GM12878 (cell line): ENCODE measurements around the gene TSHZ1. TPM values are rescaled to one million over a fixed set of nuclear protein-coding genes. Genes with fewer than 3 reads are reported as not detected.

Source experiments
- ATAC-seq: fragments of 200-7000 bp; cut with Tn5 transposase; 3 replicates; pipeline ENCODE4 v1.9.1; 2020; ENCODE audit warnings: mild to moderate bottlenecking, moderate library complexity
- BruUV-seq: library from RNA; stranded (reverse); fragments of 400-500 nt; replicated peaks from 2 replicates; lab custom pipeline; 2021; lab: Mats Ljungman, UMichigan
- CTCF ChIA-PET: fragments of 300-600 bp; sonication (Branson Sonifier 250); formaldehyde crosslinking; extraction: SDS; loops from one replicate; lab custom pipeline; 2021; ENCODE audit warnings: inconsistent platforms; lab: Yijun Ruan, JAX
- POLR2A ChIA-PET: fragments of 350-600 bp; formaldehyde crosslinking; extraction: SDS; loops from one replicate; lab custom pipeline; 2021; ENCODE audit warnings: inconsistent platforms; lab: Charles Lee
- RAD21 ChIA-PET: fragments of 300-600 bp; sonication (Branson Sonifier 250); formaldehyde crosslinking; loops from one replicate; lab custom pipeline; 2023; ENCODE audit warnings: antibody characterized with exemption; ENCODE audit not compliant: unreplicated experiment; lab: Charles Lee
- SMC1A ChIA-PET: fragments of 300-600 bp; sonication (Branson Sonifier 250); formaldehyde crosslinking; loops from one replicate; lab custom pipeline; 2023; ENCODE audit not compliant: unreplicated experiment, uncharacterized antibody; lab: Charles Lee
- DNase-seq: peaks from one replicate; pipeline ENCODE4 v3.0.0-alpha.2; 2011; ENCODE audit warnings: low read depth, low spot score
- FAIRE-seq: peaks from 3 replicates; lab custom pipeline; 2011; peaks lifted over from hg19 to GRCh38; lab: Jason Lieb, UNC
- H2AFZ ChIP-seq: 2 replicates; pipeline ENCODE4 v1.6.0; 2011; ENCODE audit warnings: low read depth, low read length, control low read depth; ENCODE audit not compliant: control insufficient read depth
- H3K27ac ChIP-seq: 2 replicates; pipeline ENCODE4 v1.5.1; 2011; ENCODE audit warnings: control low read depth; ENCODE audit not compliant: control insufficient read depth, insufficient read depth
- H3K27me3 ChIP-seq, 2 experiments: replicated peaks in 1 of 2; 2 replicates each; pipeline versions ENCODE4 v1.6.0 to v1.6.1; 2011; ENCODE audit warnings: low read length in 1 of 2; ENCODE audit not compliant: control insufficient read depth in 2 of 2, insufficient read depth in 2 of 2
- H3K36me3 ChIP-seq, 2 experiments: 2 replicates each; pipeline ENCODE4 v1.5.1; 2011; ENCODE audit warnings: low read length in 1 of 2; ENCODE audit not compliant: control insufficient read depth in 2 of 2, insufficient read depth in 2 of 2
- H3K4me1 ChIP-seq: 2 replicates; pipeline ENCODE4 v1.6.1; 2011; ENCODE audit warnings: mild to moderate bottlenecking, low read length, moderate library complexity, mixed read lengths; ENCODE audit not compliant: control insufficient read depth, insufficient read depth
- H3K4me2 ChIP-seq: 2 replicates; pipeline ENCODE4 v1.6.0; 2011; ENCODE audit warnings: control low read depth; ENCODE audit not compliant: control insufficient read depth, insufficient read depth
- H3K4me3 ChIP-seq: fragments of 200-600 bp; sonication (generic); 2 replicates; pipeline ENCODE4 v1.5.1; 2016
- H3K79me2 ChIP-seq: 2 replicates; pipeline ENCODE4 v1.6.0; 2011; ENCODE audit warnings: low read length; ENCODE audit not compliant: control insufficient read depth, insufficient read depth
- H3K9ac ChIP-seq: 2 replicates; pipeline ENCODE4 v1.8.0; 2011; ENCODE audit warnings: low read length, control low read depth, mixed read lengths; ENCODE audit not compliant: control insufficient read depth, insufficient read depth
- H3K9me3 ChIP-seq: replicated peaks from 3 replicates; pipeline ENCODE4 v1.5.1; 2011; ENCODE audit warnings: mild to moderate bottlenecking, low read length; ENCODE audit not compliant: control insufficient read depth, insufficient read depth
- H4K20me1 ChIP-seq: 2 replicates; pipeline ENCODE4 v1.6.0; 2011; ENCODE audit not compliant: control insufficient read depth, insufficient read depth
- BCLAF1 ChIP-seq: fragments of 450-650 bp; IDR thresholded peaks from 2 replicates; pipeline ENCODE4 v1.6.1; 2017; ENCODE audit warnings: antibody characterized with exemption, mild to moderate bottlenecking, moderate library complexity
- CHD2 ChIP-seq: IDR thresholded peaks from 2 replicates; pipeline ENCODE4 v1.6.1; 2011; ENCODE audit warnings: low read depth, low read length, improper control_type of control experiment, borderline replicate concordance
- CUX1 ChIP-seq: IDR thresholded peaks from 2 replicates; pipeline ENCODE4 v1.6.1; 2012; ENCODE audit warnings: improper control_type of control experiment, low read depth, low read length; ENCODE audit not compliant: insufficient replicate concordance
- HDAC2 ChIP-seq: fragments of 200-600 bp; sonication (generic); IDR thresholded peaks from 2 replicates; pipeline ENCODE4 v1.6.1; 2017
- HDAC6 ChIP-seq: fragments of 200-600 bp; sonication (generic); IDR thresholded peaks from one replicate; pipeline ENCODE4 v1.8.0; 2017; ENCODE audit warnings: antibody characterized with exemption; ENCODE audit not compliant: unreplicated experiment
- HDGF ChIP-seq: fragments of 450-650 bp; IDR thresholded peaks from 2 replicates; pipeline ENCODE4 v1.6.1; 2016; ENCODE audit warnings: antibody characterized with exemption
- IRF4 ChIP-seq: IDR thresholded peaks from 2 replicates; pipeline ENCODE4 v1.6.1; 2011; ENCODE audit warnings: low read depth, low read length
- POLR2AphosphoS5 ChIP-seq: IDR thresholded peaks from 2 replicates; pipeline ENCODE4 v1.6.1; 2011; ENCODE audit warnings: mild to moderate bottlenecking, low read length, inconsistent platforms
- SP1 ChIP-seq: IDR thresholded peaks from one replicate; pipeline ENCODE4 v1.6.1; 2011; ENCODE audit warnings: low read depth, low read length
- STAT3 ChIP-seq: IDR thresholded peaks from 2 replicates; pipeline ENCODE4 v1.6.1; 2011; ENCODE audit warnings: low read depth, low read length, improper control_type of control experiment
- ZNF217 ChIP-seq: fragments of 450-650 bp; IDR thresholded peaks from 2 replicates; pipeline ENCODE4 v1.6.1; 2017; ENCODE audit warnings: antibody characterized with exemption, mild to moderate bottlenecking
- ZNF24 ChIP-seq: fragments of 450-650 bp; IDR thresholded peaks from 2 replicates; pipeline ENCODE4 v1.6.1; 2017; ENCODE audit warnings: antibody characterized with exemption, mild to moderate bottlenecking
- ZZZ3 ChIP-seq: IDR thresholded peaks from 2 replicates; pipeline ENCODE4 v1.6.1; 2011; ENCODE audit warnings: low read depth; ENCODE audit not compliant: control insufficient read depth, insufficient read length
- WGBS: methylation state at CpG from one replicate; pipeline ENCODE4 v1.1.6; 2016; ENCODE audit warnings: low lambda C conversion rate; ENCODE audit not compliant: insufficient replicate concordance, insufficient coverage; ENCODE audit errors: missing lambda C conversion rate; 5-methylcytosine and 5-hydroxymethylcytosine counted together
- in situ Hi-C: fragments of 300-500 bp; cut with MboI; formaldehyde crosslinking; loops from 9 replicates; pipeline ENCODE4 v1.14.3; 2018; ENCODE audit warnings: mixed read lengths
- intact Hi-C: fragments of 100-400 bp; cut with micrococcal nuclease; formaldehyde crosslinking; loops from one replicate; pipeline ENCODE4 v1.14.2; 2022; ENCODE audit not compliant: unreplicated experiment
- polyA plus RNA-seq, 11 experiments: library from polyadenylated mRNA; depleted of rRNA in 4 of 11; unstranded in 6 of 11; stranded (reverse) in 5 of 11; fragments of >200 nt; fragmentation: Nextera tagmentation in 4 of 11; fragmentation: Illumina TruSeq in 1 of 11; extraction: Ambion mirVana in 4 of 11; extraction: Trizol in 1 of 11; gene quantifications; 1 replicate in 1 of 11; 2 replicates in 10 of 11; pipeline versions ENCODE4 v1.2.1 to v1.2.3, GENCODE V29; 2011 to 2016; ENCODE audit warnings: inconsistent platforms in 2 of 11, missing spikeins in 2 of 11, low read depth in 1 of 11
- total RNA-seq, 4 experiments: library from RNA; depleted of rRNA in 3 of 4; stranded (reverse); fragments of >200 nt in 3 of 4; fragmentation: Illumina TruSeq in 1 of 4; extraction: Trizol in 1 of 4; gene quantifications; 2 replicates each; pipeline versions ENCODE4 v1.2.1 to v1.2.3, GENCODE V29; 2013 to 2021

The TSHZ1 gene
- total and polyA plus RNA-seq, 10 of the 15 experiments (the other 5 are each of a cell fraction or from before 2014, with no cell fraction given): 2.2 to 15.2 (median 5.1) TPM

GRCh38 chr18:75323821-75324585, 113.4 kb downstream of the TSHZ1 start:
- Histone ChIP-seq H3K27me3 (no peaks in the 10 kb centered on the region), H3K79me2 (no peaks in the 10 kb centered on the region), H3K4me1 (no peaks in the 10 kb centered on the region), H3K4me3 (no peak overlapping the region), H3K4me2 (no peak overlapping the region), H4K20me1 (no peaks in the 10 kb centered on the region), H3K27ac (no peak overlapping the region), H3K9ac (no peak overlapping the region), H3K9me3 (no peaks in the 10 kb centered on the region; the same call in none of the 3 replicates), H3K36me3 (no peaks in the 10 kb centered on the region), H2AFZ (no peak overlapping the region)
- ChIA-PET SMC1A (no interaction called here), RAD21 (no interaction called here), POLR2A (no interaction called here), CTCF (no interaction called here)
- no TSS peak for BruUV-seq
- DNase-seq (no peak), FAIRE-seq (no peak), ATAC-seq (no peak)
- TF ChIP-seq BCLAF1 (no peak), ZNF217 (no peak), POLR2AphosphoS5 (no peak), HDAC2 (no peak), SP1 (no peak), IRF4 (no peak), CHD2 (no peak), HDAC6 (no peak), ZZZ3 (no peak), CUX1 (no peak), HDGF (no peak), ZNF24 (no peak), STAT3 (no peak)
- WGBS: 43% methylated on average over 8 of the region's 8 CpGs
- in situ Hi-C loops: no loop called here
- intact Hi-C loops: no loop called here
